GM21390 (cell line): ENCODE data around the gene B3GALT5.

Experiments
- ATAC-seq: cut with Tn5 transposase; IDR thresholded peaks from one replicate; pipeline ENCODE4 v1.9.1; 2021; ENCODE audit not compliant: unreplicated experiment

The B3GALT5 gene

GRCh38 chr21:39602793-39603192 is 9.9 kb upstream of the B3GALT5 start:
- ATAC-seq = no peak

DNA sequence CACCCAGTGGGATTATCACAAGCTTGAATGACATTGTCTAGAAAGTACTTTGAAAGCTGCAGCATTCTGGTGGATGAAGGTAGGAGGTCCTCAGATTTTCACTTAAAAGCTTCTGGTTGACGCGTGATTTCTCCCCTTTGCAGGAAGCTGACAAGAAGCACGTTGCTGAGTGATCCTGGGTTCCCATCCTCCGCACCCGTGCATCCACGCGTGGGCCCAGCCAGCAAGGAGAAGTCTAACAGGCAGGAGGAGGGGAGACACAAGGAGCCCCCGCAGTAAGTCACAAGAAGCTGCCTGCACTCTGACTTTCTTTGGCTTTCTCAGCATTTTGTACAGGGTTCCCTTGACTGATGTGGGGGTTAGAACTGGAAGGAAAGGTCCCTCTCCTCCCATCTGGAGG is 7.8 kb upstream of the B3GALT5 start:
- no peak for ATAC-seq

DNA sequence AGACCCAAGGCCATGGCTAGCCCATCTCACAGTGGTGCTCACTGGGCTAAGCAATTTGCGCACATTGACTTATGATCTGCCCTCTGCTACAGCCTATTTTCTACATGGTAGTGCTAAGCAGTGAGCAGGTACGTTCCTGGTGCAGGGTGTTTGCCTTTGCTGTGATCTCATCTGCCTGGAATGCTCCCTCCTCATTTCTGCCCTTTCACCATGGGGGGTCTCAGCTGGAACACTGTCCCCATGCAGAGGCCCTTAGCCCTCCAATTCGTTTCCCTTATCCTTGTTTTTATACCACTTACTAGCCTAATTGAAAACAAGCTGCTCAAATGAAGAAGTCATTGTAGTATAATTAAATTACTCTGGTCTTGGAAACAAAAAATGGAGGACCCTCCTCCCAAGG is 2.0 kb upstream of the B3GALT5 start:
- no peak for ATAC-seq

GRCh38 chr21:39611551-39612190 is 1.1 kb upstream of the B3GALT5 start:
- ATAC-seq = no peak

DNA sequence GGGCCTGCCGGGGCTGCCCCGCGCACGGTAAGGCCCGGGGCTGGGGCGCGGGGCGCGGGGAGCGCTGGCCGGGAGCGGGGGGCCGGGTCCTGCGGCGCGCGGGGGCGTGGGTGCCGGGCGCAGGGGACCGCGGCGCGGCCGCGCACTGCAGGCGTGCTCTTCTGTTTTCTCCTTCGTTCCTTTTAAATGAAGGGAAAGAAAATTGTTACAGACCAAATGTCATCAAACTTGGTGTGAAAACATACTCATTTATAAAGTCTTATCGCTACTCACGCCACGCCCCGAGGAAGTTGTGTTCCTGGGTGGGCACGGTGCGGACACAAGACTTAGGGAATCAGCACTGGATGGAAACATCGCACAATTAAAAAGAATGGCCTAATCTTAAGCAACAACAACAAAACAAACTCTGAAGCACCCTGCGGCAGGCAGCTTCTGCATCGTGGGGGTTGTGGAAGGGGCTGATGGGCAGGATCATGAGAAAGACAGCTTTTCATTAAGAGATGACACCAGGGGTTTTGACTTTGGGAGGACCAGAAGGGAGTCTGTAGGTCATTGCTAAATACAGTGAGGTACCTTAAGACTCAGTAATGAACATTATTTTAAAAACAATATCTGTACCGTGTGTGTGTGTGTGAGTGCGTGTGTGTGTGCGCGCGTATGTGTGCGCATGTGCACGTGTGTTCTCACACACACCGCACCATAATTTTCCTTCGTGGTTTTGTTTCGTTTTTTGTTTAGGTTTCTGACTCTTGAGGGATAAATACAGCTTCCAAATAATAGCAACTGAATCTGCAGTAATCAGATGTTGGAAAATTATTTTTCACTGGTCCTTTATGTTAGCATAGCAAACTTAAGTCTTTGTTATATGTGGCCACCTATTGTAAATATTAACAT is 548 bp downstream of the B3GALT5 start:
- no peak for ATAC-seq

GRCh38 chr21:39616211-39616772 is 3.6 kb downstream of the B3GALT5 start:
- no peak for ATAC-seq

DNA sequence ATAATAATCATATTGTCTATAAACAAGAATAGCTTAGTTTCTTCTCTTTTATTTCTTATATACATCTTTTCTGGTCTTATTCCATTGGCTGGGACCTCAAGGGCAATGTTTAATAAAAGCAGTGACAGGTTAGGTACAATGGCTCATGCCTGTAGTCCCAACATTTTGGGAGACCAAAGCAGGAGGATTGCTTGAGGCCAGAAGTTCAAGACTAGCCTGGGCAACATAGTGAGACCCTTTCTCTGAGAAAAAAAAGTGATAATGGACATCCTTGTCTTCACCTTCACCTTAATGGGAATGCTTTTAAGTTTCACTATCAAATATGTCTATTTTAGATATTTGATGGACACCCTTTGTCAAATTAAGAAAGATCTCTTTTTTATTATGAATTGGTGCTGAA is 8.1 kb downstream of the B3GALT5 start:
- ATAC-seq = no peak

DNA sequence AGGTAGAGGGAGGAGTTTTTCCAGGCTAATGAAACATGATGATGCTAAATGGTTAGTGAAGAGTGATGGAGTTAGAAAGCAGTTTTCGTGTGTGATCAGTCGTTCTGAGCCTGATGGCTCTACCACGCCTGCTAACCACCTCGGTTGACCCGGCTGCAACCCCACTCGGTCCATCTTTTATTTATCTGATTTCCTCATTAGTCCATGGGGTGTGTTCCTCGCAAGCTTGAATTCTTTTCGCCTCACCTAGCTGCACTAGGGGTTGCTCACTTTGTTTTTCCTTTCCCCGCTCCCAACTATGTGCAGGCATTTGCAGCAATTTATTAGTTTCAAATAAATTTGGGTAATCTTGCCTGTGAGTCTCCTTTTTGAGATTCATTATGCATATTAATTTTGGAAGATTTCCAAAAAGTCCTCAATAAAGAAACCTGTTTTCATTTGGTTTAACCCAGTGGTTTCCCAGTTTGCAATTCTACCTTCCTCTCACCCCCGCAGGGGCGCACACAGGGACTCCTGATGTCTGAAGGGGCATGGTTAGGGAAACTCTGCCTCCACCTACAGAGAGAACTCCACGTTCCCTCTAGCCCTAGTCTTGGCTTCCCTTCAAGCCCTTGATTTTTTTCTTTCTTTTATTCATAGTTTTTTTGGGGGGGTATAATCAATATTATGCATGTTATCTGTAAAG is 12.6 kb downstream of the B3GALT5 start:
- ATAC-seq = no peak

GRCh38 chr21:39628385-39628784 is 15.6 kb downstream of the B3GALT5 start:
- no peak for ATAC-seq

- no peak for ATAC-seq
Measured at GRCh38 chr21:39630191-39630591, 17.5 kb downstream of the B3GALT5 start.

GRCh38 chr21:39630827-39631226 is 18.1 kb downstream of the B3GALT5 start:
- ATAC-seq = no peak

DNA sequence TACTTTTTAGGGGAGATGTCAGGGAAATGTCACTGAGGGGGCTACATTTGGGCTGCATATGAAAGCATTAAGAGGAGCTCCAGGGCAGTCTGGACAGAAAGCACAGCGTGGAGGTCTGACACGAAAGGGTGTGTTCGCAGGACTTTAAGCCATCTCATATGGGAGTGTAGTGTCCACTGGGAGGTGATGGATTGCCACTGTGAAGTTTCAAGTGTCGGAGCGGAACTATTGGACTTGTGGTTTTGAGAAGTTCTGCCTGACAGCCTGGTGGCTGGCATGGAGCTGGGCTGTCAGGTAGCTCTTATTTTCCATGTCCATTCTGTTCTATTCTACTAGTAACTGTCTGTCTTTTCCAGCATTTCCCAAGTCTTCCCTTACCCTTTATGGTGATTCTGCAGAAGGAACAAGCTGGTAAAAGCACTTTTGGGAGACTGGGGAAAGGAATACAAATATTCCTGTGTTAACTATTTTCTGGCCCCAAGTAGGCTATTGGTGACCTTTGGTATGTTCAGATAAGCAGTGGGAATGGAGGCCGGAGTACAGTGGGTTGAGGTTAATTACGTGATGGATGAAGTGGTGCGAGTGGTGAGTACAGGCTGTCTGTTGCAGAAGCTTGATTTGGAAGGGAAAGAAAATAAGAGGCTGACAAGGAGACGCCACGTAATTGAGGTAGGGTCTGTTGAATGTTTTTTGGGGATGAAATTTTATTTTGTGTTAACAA is 19.3 kb downstream of the B3GALT5 start:
- ATAC-seq = no peak

- ATAC-seq = no peak
Measured at GRCh38 chr21:39632796-39633442, 20.2 kb downstream of the B3GALT5 start.

DNA sequence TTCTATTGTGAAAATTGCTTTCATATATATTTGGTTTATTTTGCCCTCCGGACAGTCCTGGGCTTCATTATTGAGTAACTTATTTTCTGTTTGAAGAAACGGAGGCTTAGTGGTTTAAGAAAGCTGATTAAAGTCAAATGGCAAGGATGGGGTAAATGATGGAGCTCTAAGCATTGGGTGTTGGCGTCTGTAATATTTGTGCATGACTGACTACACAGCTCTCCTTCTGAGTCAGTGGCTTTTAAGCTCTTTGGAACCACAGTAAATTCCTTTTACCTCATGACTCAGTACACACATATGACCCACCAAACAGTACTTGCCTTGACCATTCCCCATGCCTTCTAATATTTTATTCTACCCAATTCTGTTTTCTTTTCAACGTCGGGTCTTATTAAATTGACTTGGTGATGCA is 21.0 kb downstream of the B3GALT5 start:
- ATAC-seq = no peak

GRCh38 chr21:39634507-39634906 is 21.8 kb downstream of the B3GALT5 start:
- ATAC-seq = no peak

DNA sequence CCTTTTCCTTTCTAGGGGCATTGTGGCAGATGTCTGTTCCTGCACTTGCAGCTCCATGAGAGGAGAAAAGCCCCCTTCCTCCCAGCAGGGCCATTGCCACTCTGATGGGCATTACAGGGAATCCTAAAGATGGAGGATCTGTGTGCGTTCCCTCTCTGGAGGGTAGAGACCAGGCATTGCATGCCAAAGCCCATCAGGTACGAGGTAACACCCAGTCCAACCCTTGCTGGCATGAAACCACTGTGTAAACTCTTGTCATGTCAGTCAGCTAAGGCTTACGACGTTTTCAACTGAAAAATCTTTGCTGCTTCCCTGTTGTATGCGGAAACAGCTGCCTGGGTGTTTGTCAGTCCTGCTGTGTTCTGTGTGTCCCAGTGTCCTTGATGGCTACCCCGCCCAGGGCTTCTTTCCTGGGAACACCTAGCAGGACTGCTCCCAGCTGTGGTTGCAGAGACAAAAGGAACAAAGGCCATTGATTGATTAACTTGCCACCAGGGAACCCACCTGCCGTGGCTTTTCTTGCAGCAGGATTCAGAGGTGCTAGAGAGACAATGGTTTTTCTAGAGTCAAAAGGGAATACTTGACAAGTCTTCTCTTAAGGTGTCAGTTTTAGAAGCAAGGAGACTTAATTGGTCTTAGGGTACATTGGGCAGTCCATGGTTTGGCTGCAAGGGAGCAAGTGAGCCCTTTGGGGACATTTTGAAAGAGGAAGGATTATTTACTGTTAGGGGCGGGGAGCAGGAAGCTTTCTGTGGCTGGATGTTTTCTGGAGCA is 24.6 kb downstream of the B3GALT5 start:
- no peak for ATAC-seq

DNA sequence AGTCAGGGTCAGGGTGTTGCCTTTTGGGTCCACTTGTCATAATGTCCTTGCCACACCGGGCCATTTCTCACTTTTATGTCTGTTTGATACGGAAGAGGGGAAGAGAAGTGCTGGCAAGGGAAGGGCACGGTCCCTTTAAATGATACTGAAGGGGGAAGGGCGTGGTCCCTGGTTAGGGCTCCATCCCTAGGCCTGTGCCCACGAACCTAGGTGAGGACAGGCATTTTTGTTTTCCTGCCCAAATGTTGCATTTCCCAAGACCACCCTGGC is 25.2 kb downstream of the B3GALT5 start:
- no peak for ATAC-seq

- ATAC-seq = no peak
Measured at GRCh38 chr21:39638281-39638680, 25.5 kb downstream of the B3GALT5 start.

DNA sequence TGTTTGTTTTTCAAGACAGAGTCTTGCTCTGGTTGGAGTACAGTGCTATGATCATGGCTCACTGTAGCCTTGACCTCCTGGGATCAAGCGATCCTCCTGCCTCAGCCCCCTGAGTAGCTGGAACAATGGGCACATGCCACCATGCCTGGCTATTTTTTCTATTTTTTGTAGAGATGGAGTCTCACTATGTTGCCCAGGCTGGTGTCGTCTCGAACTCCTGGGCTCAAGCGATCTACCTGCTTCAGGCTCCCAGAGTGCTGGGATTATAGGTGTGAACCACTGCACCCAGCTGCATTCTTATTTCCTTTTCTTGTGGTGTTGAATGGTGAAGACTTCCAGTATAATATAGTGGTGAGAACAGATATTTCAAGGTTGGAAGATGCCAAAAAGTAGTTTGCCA is 28.0 kb downstream of the B3GALT5 start:
- no peak for ATAC-seq
